Stomach (tissue), 9 donors: ENCODE results near the gene IGLL1. TPM values are rescaled to one million over a fixed set of nuclear protein-coding genes. Genes with fewer than 3 reads are reported as not detected.

Experiments
- DNase-seq, 2 donors: peaks; one replicate each; pipeline versions ENCODE4 v3.0.0 to v3.0.0-alpha.2; 2013 to 2019
- H3K27ac ChIP-seq, 5 donors: fragments of 200-600 bp in 4 of 5; sonication (generic) in 4 of 5; one replicate each; pipeline ENCODE4 v1.5.1; 2013 to 2019; ENCODE audit warnings: mild to moderate bottlenecking in 1 of 5, moderate library complexity in 1 of 5
- H3K27me3 ChIP-seq, 3 donors: fragments of 200-600 bp; sonication (generic); one replicate each; pipeline ENCODE4 v1.5.1; 2017 to 2019; ENCODE audit warnings: mixed run types in 1 of 3
- H3K36me3 ChIP-seq, 4 donors: fragments of 200-600 bp; sonication (generic); 1 replicate in 3 of 4; 2 replicates in 1 of 4; pipeline ENCODE4 v1.5.1; 2016 to 2019
- H3K4me1 ChIP-seq, 4 donors: fragments of 200-600 bp; sonication (generic); one replicate each; pipeline ENCODE4 v1.5.1; 2016 to 2019
- H3K4me3 ChIP-seq, 4 donors: fragments of 200-600 bp; sonication (generic) in 3 of 4; one replicate each; pipeline ENCODE4 v1.5.1; 2016 to 2019; ENCODE audit warnings: mild to moderate bottlenecking in 1 of 4
- H3K9me3 ChIP-seq, 4 donors: fragments of 200-600 bp; sonication (generic); one replicate each; pipeline ENCODE4 v1.5.1; 2016 to 2019
- EP300 ChIP-seq: sonication (generic); formaldehyde crosslinking; IDR thresholded peaks from one replicate; pipeline ENCODE4 v1.6.1; 2017; ENCODE audit warnings: antibody characterized with exemption
- POLR2A ChIP-seq, 4 donors: fragments of 450-650 bp; IDR thresholded peaks; one replicate each; pipeline ENCODE4 v1.6.1; 2016; ENCODE audit warnings: antibody characterized with exemption in 4 of 4, control low read depth in 2 of 4, mild to moderate bottlenecking in 1 of 4, moderate library complexity in 1 of 4
- POLR2AphosphoS5 ChIP-seq, 3 donors: sonication (generic); formaldehyde crosslinking; IDR thresholded peaks; one replicate each; pipeline ENCODE4 v1.6.1; 2016; ENCODE audit warnings: antibody characterized with exemption in 3 of 3
- WGBS, 5 donors: extraction: QIAGEN DNeasy Blood & Tissue Kit in 3 of 5; methylation state at CpG; one replicate each; pipeline versions ENCODE4 v1.1.5 to v1.1.7; 2013 to 2018; 5-methylcytosine and 5-hydroxymethylcytosine counted together
- intact Hi-C: fragments of 100-400 bp; cut with DNase I; formaldehyde crosslinking; loops from one replicate; pipeline ENCODE4 v1.15.1; 2023; ENCODE audit warnings: low total_unique reads
- polyA plus RNA-seq, 3 donors: library from polyadenylated mRNA; stranded (reverse); fragments of 200-250 nt; gene quantifications; one replicate each; pipeline ENCODE4 v1.2.3, GENCODE V29; 2013
- total RNA-seq, 5 donors: library from RNA; depleted of rRNA; stranded (reverse); fragments of >200 nt; gene quantifications; one replicate each; pipeline versions ENCODE4 v1.1.0 to v1.2.3, GENCODE V29; 2014 to 2016
- TF ChIP-seq, protein P1 (sequence below), 7 experiments: fragments of 450-650 bp in 4 of 7; fragments of 200-600 bp in 3 of 7; sonication (generic) in 3 of 7; IDR thresholded peaks; one replicate each; pipeline ENCODE4 v1.5.1; 2016 to 2019; ENCODE audit warnings: antibody characterized with exemption in 7 of 7, control low read depth in 2 of 7, mild to moderate bottlenecking in 1 of 7
- donor health status: healthy with polysubstance abuse.
- donor health status: Bipolar disorder and iron deficiency.
- donor health status: healthy.

Gene IGLL1
- total and polyA plus RNA-seq, 8 donors: 0.55 TPM; not detected in 7

DNA sequence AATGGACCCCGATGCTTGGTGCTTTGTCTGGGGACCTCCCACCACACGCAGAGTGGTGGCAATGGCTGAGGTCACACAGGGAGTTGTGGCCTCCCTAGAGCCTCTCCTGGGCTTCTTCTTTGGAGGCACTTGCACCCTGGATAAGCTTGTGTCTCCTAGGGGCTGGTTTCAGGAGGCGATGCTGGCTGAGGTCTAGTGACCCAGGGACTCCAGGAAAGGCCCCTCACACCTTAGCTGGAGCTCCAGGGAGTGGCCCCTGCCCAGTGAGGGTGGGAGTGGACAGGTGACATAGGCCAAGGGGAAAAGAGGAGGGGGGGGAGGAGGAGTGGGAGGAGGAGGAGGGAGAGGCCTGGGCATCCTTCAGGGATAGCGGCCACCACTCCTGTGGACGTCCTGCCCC is 810 bp downstream of the IGLL1 start:
- no peaks in the 10 kb centered on the region for H3K9me3 ChIP-seq
- peaks cover 0 to 25% (median 0%) of the 10 kb centered on the region in 3 donors for H3K27me3 ChIP-seq
- no peaks in the 10 kb centered on the region for H3K4me1 ChIP-seq
- intact Hi-C loops: no loop called here
- no peaks in the 10 kb centered on the region for H3K36me3 ChIP-seq
- H3K27ac ChIP-seq: no peak overlapping the region
- H3K4me3 ChIP-seq: no peak overlapping the region
- TF ChIP-seq EP300 (no peak), POLR2A (IDR thresholded peaks at IDR 0.05) (no peak), POLR2AphosphoS5 (IDR thresholded peaks at IDR 0.05) (no peak)
- TF ChIP-seq, protein P1, sequence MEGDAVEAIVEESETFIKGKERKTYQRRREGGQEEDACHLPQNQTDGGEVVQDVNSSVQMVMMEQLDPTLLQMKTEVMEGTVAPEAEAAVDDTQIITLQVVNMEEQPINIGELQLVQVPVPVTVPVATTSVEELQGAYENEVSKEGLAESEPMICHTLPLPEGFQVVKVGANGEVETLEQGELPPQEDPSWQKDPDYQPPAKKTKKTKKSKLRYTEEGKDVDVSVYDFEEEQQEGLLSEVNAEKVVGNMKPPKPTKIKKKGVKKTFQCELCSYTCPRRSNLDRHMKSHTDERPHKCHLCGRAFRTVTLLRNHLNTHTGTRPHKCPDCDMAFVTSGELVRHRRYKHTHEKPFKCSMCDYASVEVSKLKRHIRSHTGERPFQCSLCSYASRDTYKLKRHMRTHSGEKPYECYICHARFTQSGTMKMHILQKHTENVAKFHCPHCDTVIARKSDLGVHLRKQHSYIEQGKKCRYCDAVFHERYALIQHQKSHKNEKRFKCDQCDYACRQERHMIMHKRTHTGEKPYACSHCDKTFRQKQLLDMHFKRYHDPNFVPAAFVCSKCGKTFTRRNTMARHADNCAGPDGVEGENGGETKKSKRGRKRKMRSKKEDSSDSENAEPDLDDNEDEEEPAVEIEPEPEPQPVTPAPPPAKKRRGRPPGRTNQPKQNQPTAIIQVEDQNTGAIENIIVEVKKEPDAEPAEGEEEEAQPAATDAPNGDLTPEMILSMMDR (IDR thresholded peaks at IDR 0.05): no peak
- 73 to 89% (median 84%) methylated on average over 5 of the region's 5 CpGs for WGBS, 5 donors
- DNase-seq: no peak

DNA sequence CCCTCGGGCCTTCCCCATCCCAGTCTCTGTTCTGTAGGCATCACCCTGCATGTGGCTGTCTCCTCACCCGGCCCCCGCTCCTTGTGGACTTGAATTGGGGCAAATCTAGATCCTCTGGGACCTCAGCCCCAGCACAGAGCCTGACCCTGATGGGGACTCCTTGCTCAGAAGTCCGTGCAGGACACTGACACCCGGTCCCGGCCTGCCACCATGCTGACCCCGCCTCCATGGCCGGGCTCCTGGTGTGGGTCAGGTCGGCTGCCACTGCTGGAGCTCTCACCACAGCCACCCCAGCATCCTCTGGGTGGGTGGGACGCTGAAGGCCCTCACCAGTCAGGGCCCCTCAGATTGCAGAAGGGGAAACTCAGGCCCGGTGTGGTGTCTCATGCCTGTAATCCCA is 1.8 kb downstream of the IGLL1 start:
- Histone ChIP-seq H3K9me3 (no peaks in the 10 kb centered on the region), H3K36me3 (no peaks in the 10 kb centered on the region), H3K27me3 (peaks cover 0 to 16% (median 0%) of the 10 kb centered on the region in 3 donors), H3K4me1 (no peaks in the 10 kb centered on the region), H3K4me3 (no peak overlapping the region), H3K27ac (no peak overlapping the region)
- WGBS, 5 donors: 62 to 80% (median 71%) methylated on average over 11 of the region's 11 CpGs
- no peak for DNase-seq
- TF ChIP-seq, protein P1 (IDR thresholded peaks at IDR 0.05): no peak
- TF ChIP-seq POLR2A (IDR thresholded peaks at IDR 0.05) (no peak), POLR2AphosphoS5 (IDR thresholded peaks at IDR 0.05) (no peak), EP300 (no peak)
- intact Hi-C loops: no loop called here

DNA sequence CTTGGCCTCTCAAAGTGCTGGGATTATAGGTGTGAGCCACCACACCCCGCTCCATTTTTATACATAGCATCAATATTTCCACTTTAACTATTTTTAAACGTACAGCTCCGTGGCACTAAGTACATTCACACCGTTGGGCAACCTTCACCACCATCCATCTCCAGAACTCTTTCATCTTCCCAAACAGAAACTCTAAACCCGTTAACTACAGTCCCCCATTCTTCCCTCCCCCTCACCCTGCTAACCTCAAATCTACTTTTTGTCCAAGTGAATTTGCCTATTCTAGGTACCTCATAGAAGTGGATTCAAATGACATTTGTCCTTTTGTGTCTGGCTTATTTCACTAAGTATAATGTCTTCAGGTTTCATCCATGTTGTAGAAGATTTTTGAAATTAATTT is 3.4 kb downstream of the IGLL1 start:
- no peak overlapping the region for H3K27ac ChIP-seq
- TF ChIP-seq POLR2AphosphoS5 (IDR thresholded peaks at IDR 0.05) (no peak), POLR2A (IDR thresholded peaks at IDR 0.05) (no peak), EP300 (no peak)
- TF ChIP-seq, protein P1 (IDR thresholded peaks at IDR 0.05): no peak
- DNase-seq: no peak
- intact Hi-C loops: no loop called here
- no peaks in the 10 kb centered on the region for H3K9me3 ChIP-seq
- 57 to 71% (median 64%) methylated on average over 5 of the region's 5 CpGs for WGBS, 5 donors
- H3K4me3 ChIP-seq: no peak overlapping the region
- H3K4me1 ChIP-seq: no peaks in the 10 kb centered on the region
- H3K27me3 ChIP-seq: peaks cover 0 to 14% (median 0%) of the 10 kb centered on the region in 3 donors
- no peaks in the 10 kb centered on the region for H3K36me3 ChIP-seq

DNA sequence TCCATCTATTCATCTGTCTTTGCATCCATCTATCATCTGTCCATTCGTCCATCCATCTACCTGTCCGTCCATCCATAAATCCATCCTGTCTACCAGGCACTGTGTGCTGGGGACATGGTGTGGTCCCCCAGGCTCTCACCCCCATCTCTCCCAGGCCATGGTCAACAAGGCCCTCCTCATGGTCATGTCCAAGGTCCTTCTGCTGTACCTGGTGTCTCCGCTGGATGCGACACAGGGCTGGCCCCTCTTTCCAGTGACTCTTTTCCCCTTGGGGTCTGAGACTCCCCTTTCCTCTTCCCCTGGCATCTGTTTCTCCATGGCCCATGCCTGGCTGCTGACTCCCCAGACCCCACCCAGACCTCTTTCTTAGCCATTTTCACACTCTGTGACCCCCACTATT is 4.5 kb downstream of the IGLL1 start:
- TF ChIP-seq POLR2A (IDR thresholded peaks at IDR 0.05) (no peak), EP300 (no peak), POLR2AphosphoS5 (IDR thresholded peaks at IDR 0.05) (no peak)
- TF ChIP-seq, protein P1 (IDR thresholded peaks at IDR 0.05): no peak
- Histone ChIP-seq H3K36me3 (no peaks in the 10 kb centered on the region), H3K27me3 (peaks cover 0 to 14% (median 0%) of the 10 kb centered on the region in 3 donors), H3K27ac (no peak overlapping the region), H3K4me1 (no peaks in the 10 kb centered on the region), H3K4me3 (no peak overlapping the region), H3K9me3 (no peaks in the 10 kb centered on the region)
- intact Hi-C loops: no loop called here
- DNase-seq: no peak
- 91 to 96% (median 93%) methylated on average over 4 of the region's 4 CpGs for WGBS, 5 donors
